ENCODE results near the gene AOPEP.
"Not testable (repeated sequence)": the region's sequence is repeated elsewhere in the genome, so short reads cannot be mapped to it uniquely, and the experiment has no call there.

AOPEP gene

GRCh38 chr9:94934816-94935328 is 208.4 kb downstream of the AOPEP start:
- DNase-seq (ENCODE audit: low read depth): no peak

GRCh38 chr9:94935396-94935795 is 208.9 kb downstream of the AOPEP start:
- DNase-seq (ENCODE audit: low read depth): no peak
- no peak overlapping the region for H3K4me3 ChIP-seq (ENCODE audit: low read depth, low read length)

More at GRCh38 chr9:94934816-94935328, 208.4 kb downstream of the AOPEP start:
- no peak overlapping the region for H3K4me3 ChIP-seq (ENCODE audit: low read depth, low read length)

GRCh38 chr9:94936419-94936818 is 209.9 kb downstream of the AOPEP start:
- no peak for DNase-seq (ENCODE audit: low read depth)
- no peak overlapping the region for H3K4me3 ChIP-seq (ENCODE audit: low read depth, low read length)

- H3K4me3 ChIP-seq (ENCODE audit: low read depth, low read length): no peak overlapping the region
- DNase-seq (ENCODE audit: low read depth): peak; percentile 84
Measured at GRCh38 chr9:94937214-94937903, 210.9 kb downstream of the AOPEP start.

GRCh38 chr9:94938384-94938783 is 211.9 kb downstream of the AOPEP start:
- no peak overlapping the region for H3K4me3 ChIP-seq (ENCODE audit: low read depth, low read length)
- DNase-seq (ENCODE audit: low read depth): no peak

- not testable (repeated sequence) for DNase-seq (ENCODE audit: low read depth); H3K4me3 ChIP-seq (ENCODE audit: low read depth, low read length)
Measured at GRCh38 chr9:94940296-94940695, 213.8 kb downstream of the AOPEP start.

GRCh38 chr9:94941211-94941875 is 214.8 kb downstream of the AOPEP start:
- H3K4me3 ChIP-seq (ENCODE audit: low read depth, low read length): no peak overlapping the region
- no peak for DNase-seq (ENCODE audit: low read depth)

- DNase-seq (ENCODE audit: low read depth): no peak
- H3K4me3 ChIP-seq (ENCODE audit: low read depth, low read length): no peak overlapping the region
Measured at GRCh38 chr9:94944626-94945025, 218.1 kb downstream of the AOPEP start.

GRCh38 chr9:94945197-94946144 is 219.0 kb downstream of the AOPEP start:
- peak; percentile 90 for DNase-seq (ENCODE audit: low read depth)
- no peak overlapping the region for H3K4me3 ChIP-seq (ENCODE audit: low read depth, low read length)

- no peak for DNase-seq (ENCODE audit: low read depth)
Measured at GRCh38 chr9:94946256-94946655, 219.8 kb downstream of the AOPEP start.

GRCh38 chr9:94948567-94949235 is 222.2 kb downstream of the AOPEP start:
- DNase-seq (ENCODE audit: low read depth): no peak
- H3K4me3 ChIP-seq (ENCODE audit: low read depth, low read length): no peak overlapping the region

More at GRCh38 chr9:94946256-94946655, 219.8 kb downstream of the AOPEP start:
- H3K4me3 ChIP-seq (ENCODE audit: low read depth, low read length): no peak overlapping the region

- H3K4me3 ChIP-seq (ENCODE audit: low read depth, low read length): no peak overlapping the region
- DNase-seq (ENCODE audit: low read depth): no peak
Measured at GRCh38 chr9:94949370-94949769, 222.9 kb downstream of the AOPEP start.

- no peak for DNase-seq (ENCODE audit: low read depth)
- H3K4me3 ChIP-seq (ENCODE audit: low read depth, low read length): no peak overlapping the region
Measured at GRCh38 chr9:94950040-94950578, 223.6 kb downstream of the AOPEP start.

- DNase-seq (ENCODE audit: low read depth): peak; percentile 36
- H3K4me3 ChIP-seq (ENCODE audit: low read depth, low read length): no peak overlapping the region
Measured at GRCh38 chr9:94950579-94951323, 224.3 kb downstream of the AOPEP start.

GRCh38 chr9:94951324-94952135 is 225.0 kb downstream of the AOPEP start:
- DNase-seq (ENCODE audit: low read depth): no peak
- H3K4me3 ChIP-seq (ENCODE audit: low read depth, low read length): no peak overlapping the region

GRCh38 chr9:94952565-94953373 is 226.3 kb downstream of the AOPEP start:
- no peak overlapping the region for H3K4me3 ChIP-seq (ENCODE audit: low read depth, low read length)

GRCh38 chr9:94956731-94957130 is 230.2 kb downstream of the AOPEP start:
- DNase-seq (ENCODE audit: low read depth): no peak
- H3K4me3 ChIP-seq (ENCODE audit: low read depth, low read length): no peak overlapping the region

More at GRCh38 chr9:94952565-94953373, 226.3 kb downstream of the AOPEP start:
- no peak for DNase-seq (ENCODE audit: low read depth)
